ENCODE results near the gene P3R3URF. TPM values are rescaled to one million over a fixed set of nuclear protein-coding genes. Genes with fewer than 3 reads are reported as not detected.

P3R3URF gene
- total and polyA plus RNA-seq, 9 of the 15 experiments (the other 6 are each of a cell fraction or from before 2014, with no cell fraction given) = not detected

DNA sequence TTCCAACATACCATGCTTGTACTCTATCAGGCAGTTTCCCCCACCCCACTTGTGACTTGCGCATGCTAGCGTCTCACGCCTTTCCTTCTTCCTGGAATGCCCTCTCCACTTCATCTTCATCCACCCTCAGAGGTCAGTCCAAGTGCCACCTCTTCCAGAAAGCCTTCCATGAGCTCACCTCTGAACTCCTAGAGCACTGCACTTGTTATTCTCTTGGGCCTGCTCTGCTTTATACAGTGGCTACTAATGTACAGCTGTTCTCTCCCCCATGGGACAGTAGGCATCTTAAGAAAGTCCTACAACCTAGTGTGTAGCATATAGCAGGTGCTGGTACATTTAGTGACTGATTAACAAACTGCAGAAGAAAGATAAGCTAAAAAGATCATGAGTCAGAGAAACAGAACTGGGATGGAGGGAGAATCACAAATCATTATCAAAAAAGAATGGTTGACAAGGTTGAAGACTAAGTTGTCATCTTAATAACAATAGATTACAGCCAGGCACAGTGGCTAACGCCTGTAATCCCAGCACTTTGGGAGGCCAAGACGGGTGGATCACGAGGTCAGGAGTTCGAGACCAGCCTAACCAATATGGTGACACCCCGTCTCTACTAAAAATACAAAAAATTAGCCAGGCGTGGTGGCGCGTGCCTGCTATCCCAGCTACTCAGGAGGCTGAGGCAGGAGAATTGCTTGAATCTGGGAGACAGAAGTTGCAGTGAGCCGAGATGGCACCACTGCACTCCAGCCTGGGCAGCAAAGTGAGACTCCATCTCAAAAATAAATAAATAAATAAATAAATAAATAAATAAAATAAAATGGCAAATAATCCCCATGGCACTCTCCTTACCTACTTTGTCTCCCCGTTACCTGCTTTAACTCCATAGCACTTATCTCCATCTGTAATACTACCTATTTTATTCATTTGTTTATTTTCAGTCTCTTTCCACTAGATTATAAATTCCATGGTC lies 17.7 kb downstream of the P3R3URF start (continued):
- TF ChIP-seq ZNF408 (CRISPR knock-in tag; IDR thresholded peaks at IDR 0.05; ENCODE audit: low read depth) (no peak), SMARCE1 (IDR thresholded peaks at IDR 0.05) (peak; percentile 100), ZC3H4 (CRISPR knock-in tag; IDR thresholded peaks at IDR 0.05; ENCODE audit: borderline replicate concordance) (no peak), MYNN (IDR thresholded peaks at IDR 0.05) (peak; percentile 87), MYNN (CRISPR knock-in tag; IDR thresholded peaks at IDR 0.05) (no peak), TEAD1 (CRISPR knock-in tag; IDR thresholded peaks at IDR 0.05) (peak in 1 of 2 experiments; percentile 33; a peak in 1 of 4 replicates), SP1 (CRISPR knock-in tag; IDR thresholded peaks at IDR 0.05) (peak; percentile 55; the same call in 1 of the 2 replicates), ZBTB17 (CRISPR knock-in tag; IDR thresholded peaks at IDR 0.05) (0 out of 2 replicates have a peak, but pooled peaks have one; percentile 15), ZNF274 (IDR thresholded peaks at IDR 0.05; ENCODE audit: borderline replicate concordance, low read depth, low read length) (no peak), TAF1 (IDR thresholded peaks at IDR 0.05; ENCODE audit: control insufficient read depth, extremely low read depth, insufficient read depth, low read length, severe bottlenecking) (no peak), IRF2 (CRISPR knock-in tag; IDR thresholded peaks at IDR 0.05) (no peak), CBX2 (IDR thresholded peaks at IDR 0.05; ENCODE audit: insufficient read depth, low read length, poor library complexity, severe bottlenecking) (no peak), ZNF282 (CRISPR knock-in tag; IDR thresholded peaks at IDR 0.05) (no peak), ZNF124 (CRISPR knock-in tag; IDR thresholded peaks at IDR 0.05) (no peak), RBM34 (IDR thresholded peaks at IDR 0.05; ENCODE audit: borderline replicate concordance, insufficient read depth, low read length) (no peak), SMARCB1 (IDR thresholded peaks at IDR 0.05; ENCODE audit: insufficient read length, low read depth) (no peak), ZNF12 (CRISPR knock-in tag; IDR thresholded peaks at IDR 0.05) (peak; percentile 31; the same call in 1 of the 2 replicates), ARNT (IDR thresholded peaks at IDR 0.05) (peak; percentile 91 to 99; a peak in 3 of 4 replicates), CBFA2T3 (IDR thresholded peaks at IDR 0.05) (peak; percentile 100), TOE1 (IDR thresholded peaks at IDR 0.05; ENCODE audit: borderline replicate concordance) (peak; percentile 95), TOE1 (CRISPR knock-in tag; IDR thresholded peaks at IDR 0.05; ENCODE audit: borderline replicate concordance, low read depth) (no peak), SNIP1 (IDR thresholded peaks at IDR 0.05; ENCODE audit: low read depth) (no peak), LARP7 (IDR thresholded peaks at IDR 0.05) (no peak), HDAC6 (IDR thresholded peaks at IDR 0.05; ENCODE audit: low read depth, low read length) (no peak), KDM5B (IDR thresholded peaks at IDR 0.05; ENCODE audit: insufficient replicate concordance, low read depth, low read length) (no peak), CC2D1A (IDR thresholded peaks at IDR 0.05) (peak; percentile 98), POLR2A (conservative IDR thresholded peaks at IDR 0.05) (no peak), HMG20B (CRISPR knock-in tag; IDR thresholded peaks at IDR 0.05) (no peak)
- TF ChIP-seq, protein P1, sequence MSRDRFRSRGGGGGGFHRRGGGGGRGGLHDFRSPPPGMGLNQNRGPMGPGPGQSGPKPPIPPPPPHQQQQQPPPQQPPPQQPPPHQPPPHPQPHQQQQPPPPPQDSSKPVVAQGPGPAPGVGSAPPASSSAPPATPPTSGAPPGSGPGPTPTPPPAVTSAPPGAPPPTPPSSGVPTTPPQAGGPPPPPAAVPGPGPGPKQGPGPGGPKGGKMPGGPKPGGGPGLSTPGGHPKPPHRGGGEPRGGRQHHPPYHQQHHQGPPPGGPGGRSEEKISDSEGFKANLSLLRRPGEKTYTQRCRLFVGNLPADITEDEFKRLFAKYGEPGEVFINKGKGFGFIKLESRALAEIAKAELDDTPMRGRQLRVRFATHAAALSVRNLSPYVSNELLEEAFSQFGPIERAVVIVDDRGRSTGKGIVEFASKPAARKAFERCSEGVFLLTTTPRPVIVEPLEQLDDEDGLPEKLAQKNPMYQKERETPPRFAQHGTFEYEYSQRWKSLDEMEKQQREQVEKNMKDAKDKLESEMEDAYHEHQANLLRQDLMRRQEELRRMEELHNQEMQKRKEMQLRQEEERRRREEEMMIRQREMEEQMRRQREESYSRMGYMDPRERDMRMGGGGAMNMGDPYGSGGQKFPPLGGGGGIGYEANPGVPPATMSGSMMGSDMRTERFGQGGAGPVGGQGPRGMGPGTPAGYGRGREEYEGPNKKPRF (IDR thresholded peaks at IDR 0.05; ENCODE audit: low read depth, low read length) = no peak
